ENCODE measurements around the gene LAMA2. TPM values are rescaled to one million over a fixed set of nuclear protein-coding genes. Genes with fewer than 3 reads are reported as not detected.
A peak's percentile ranks its signal among the peaks of the same experiment; 100 is the strongest.

LAMA2 gene
- total and polyA plus RNA-seq, 2 experiments from 2014 or later, result 13.4 to 78.1 TPM

GRCh38 chr6:128848212-128848935 is 34.6 kb upstream of the LAMA2 start:
- no peak overlapping the region for H3K27ac ChIP-seq
- no peaks in the 10 kb centered on the region for H3K36me3 ChIP-seq
- DNase-seq (ENCODE audit: low read depth in 1 of 2, low spot score in 1 of 2), result peak in 1 of 2 donors; percentile 8
- H3K4me3 ChIP-seq, result no peak overlapping the region
- TF ChIP-seq, protein P1, sequence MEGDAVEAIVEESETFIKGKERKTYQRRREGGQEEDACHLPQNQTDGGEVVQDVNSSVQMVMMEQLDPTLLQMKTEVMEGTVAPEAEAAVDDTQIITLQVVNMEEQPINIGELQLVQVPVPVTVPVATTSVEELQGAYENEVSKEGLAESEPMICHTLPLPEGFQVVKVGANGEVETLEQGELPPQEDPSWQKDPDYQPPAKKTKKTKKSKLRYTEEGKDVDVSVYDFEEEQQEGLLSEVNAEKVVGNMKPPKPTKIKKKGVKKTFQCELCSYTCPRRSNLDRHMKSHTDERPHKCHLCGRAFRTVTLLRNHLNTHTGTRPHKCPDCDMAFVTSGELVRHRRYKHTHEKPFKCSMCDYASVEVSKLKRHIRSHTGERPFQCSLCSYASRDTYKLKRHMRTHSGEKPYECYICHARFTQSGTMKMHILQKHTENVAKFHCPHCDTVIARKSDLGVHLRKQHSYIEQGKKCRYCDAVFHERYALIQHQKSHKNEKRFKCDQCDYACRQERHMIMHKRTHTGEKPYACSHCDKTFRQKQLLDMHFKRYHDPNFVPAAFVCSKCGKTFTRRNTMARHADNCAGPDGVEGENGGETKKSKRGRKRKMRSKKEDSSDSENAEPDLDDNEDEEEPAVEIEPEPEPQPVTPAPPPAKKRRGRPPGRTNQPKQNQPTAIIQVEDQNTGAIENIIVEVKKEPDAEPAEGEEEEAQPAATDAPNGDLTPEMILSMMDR (IDR thresholded peaks at IDR 0.05; ENCODE audit: low read depth, low read length), result no peak
- H3K9me3 ChIP-seq (ENCODE audit: low read depth), result no peaks in the 10 kb centered on the region
- H3K27me3 ChIP-seq, result no peaks in the 10 kb centered on the region
- no peaks in the 10 kb centered on the region for H3K4me1 ChIP-seq (ENCODE audit: low read depth)

DNA sequence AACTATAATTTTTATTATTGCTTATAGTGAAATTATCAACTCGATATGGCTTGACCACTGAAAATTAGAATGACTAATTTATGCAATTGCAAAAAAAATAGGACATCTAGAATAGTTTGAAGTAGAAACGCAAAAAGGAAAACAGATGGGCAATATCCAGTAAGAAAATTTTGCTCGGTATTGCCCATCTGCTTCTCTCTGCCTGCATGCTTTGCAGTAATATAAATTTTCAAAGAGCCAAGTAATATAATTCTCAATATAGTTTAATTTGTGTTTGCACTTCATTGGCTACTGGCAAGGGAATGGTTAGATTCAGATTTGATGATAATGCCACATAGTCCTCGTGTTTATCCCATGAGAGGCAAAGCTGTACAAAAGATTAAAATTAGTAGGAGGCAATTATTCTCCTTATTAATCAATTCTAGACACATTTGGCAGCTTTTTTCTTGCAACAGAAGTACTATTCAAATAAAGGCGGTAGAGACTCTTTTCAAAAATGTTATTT is 27.3 kb upstream of the LAMA2 start:
- Histone ChIP-seq H3K4me1 (ENCODE audit: low read depth) (no peaks in the 10 kb centered on the region), H3K36me3 (no peaks in the 10 kb centered on the region), H3K27ac (no peak overlapping the region), H3K9me3 (ENCODE audit: low read depth) (no peaks in the 10 kb centered on the region), H3K27me3 (no peaks in the 10 kb centered on the region), H3K4me3 (no peak overlapping the region)
- TF ChIP-seq, protein P1 (IDR thresholded peaks at IDR 0.05; ENCODE audit: low read depth, low read length), result no peak
- DNase-seq (ENCODE audit: low read depth in 1 of 2, low spot score in 1 of 2), result no peak

DNA sequence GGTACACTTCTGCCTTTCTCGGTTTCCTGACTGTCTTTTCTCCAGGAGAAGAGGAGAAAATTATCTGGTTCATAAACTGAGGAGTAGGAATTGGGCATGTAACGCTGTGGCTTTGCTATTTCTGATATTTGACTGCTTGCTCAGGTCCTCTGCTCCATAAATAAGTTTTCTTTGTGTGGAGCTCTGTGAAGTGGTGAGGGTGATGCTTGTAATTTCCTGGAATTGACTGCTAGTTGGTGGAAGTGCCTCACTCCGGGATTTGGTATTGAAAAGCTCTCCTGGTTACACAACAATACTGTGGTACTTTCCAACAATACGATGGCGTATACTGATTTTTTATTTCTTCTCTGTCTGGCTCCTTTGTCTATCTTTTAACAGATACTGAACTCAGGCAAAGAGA is 25.1 kb upstream of the LAMA2 start:
- Histone ChIP-seq H3K27ac (no peak overlapping the region), H3K4me1 (ENCODE audit: low read depth) (no peaks in the 10 kb centered on the region), H3K36me3 (no peaks in the 10 kb centered on the region), H3K9me3 (ENCODE audit: low read depth) (no peaks in the 10 kb centered on the region), H3K4me3 (no peak overlapping the region), H3K27me3 (no peaks in the 10 kb centered on the region)
- no peak for DNase-seq (ENCODE audit: low read depth in 1 of 2, low spot score in 1 of 2)
- TF ChIP-seq, protein P1 (IDR thresholded peaks at IDR 0.05; ENCODE audit: low read depth, low read length), result no peak

DNA sequence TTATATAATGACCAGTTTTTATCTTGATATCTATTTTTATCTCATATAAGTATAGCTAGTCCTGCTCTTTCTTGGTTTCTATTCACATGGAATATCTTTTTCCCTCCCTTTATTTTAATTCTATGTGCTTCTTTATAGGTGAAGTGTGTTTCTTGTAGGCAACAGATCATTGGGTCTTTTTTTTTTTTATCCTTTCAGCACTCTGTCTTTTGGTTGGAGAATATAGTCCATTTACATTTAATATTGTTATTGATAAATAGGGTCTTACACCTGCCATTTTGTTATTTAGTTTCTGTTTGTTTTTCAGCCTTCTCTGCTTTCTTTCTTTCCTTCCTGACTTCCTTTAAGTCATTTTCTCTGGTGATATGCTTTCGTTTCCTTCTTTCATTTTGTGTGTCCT is 22.2 kb upstream of the LAMA2 start:
- no peak for DNase-seq (ENCODE audit: low read depth in 1 of 2, low spot score in 1 of 2)
- Histone ChIP-seq H3K36me3 (no peaks in the 10 kb centered on the region), H3K4me1 (ENCODE audit: low read depth) (no peaks in the 10 kb centered on the region), H3K27ac (no peak overlapping the region), H3K9me3 (ENCODE audit: low read depth) (no peaks in the 10 kb centered on the region), H3K27me3 (no peaks in the 10 kb centered on the region), H3K4me3 (no peak overlapping the region)
- TF ChIP-seq, protein P1 (IDR thresholded peaks at IDR 0.05; ENCODE audit: low read depth, low read length), result no peak

DNA sequence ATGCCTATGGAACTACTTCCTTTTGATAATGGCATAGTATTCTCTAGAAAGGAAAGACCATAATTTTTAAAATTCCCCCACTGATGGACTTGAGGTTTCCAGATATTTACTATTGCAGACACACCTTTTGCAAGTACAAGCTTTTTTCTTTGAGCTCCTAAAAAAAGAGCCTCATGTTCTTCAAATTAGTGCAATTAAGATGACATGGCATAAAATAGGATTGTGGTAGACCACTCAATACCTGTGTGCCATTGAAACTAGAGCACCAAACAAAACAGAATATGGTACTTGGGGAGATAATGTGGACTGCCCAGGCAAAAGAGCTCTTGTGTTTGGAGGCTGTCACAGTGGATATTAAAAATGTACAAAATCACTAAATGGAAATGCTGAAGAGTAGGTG is 19.0 kb upstream of the LAMA2 start:
- TF ChIP-seq, protein P1 (IDR thresholded peaks at IDR 0.05; ENCODE audit: low read depth, low read length), result no peak
- Histone ChIP-seq H3K36me3 (no peaks in the 10 kb centered on the region), H3K27ac (no peak overlapping the region), H3K4me1 (ENCODE audit: low read depth) (no peaks in the 10 kb centered on the region), H3K4me3 (no peak overlapping the region), H3K27me3 (no peaks in the 10 kb centered on the region), H3K9me3 (ENCODE audit: low read depth) (no peaks in the 10 kb centered on the region)
- no peak for DNase-seq (ENCODE audit: low read depth in 1 of 2, low spot score in 1 of 2)

Measured in cardiac muscle cell (in vitro differentiated cells and primary cell).